ENCODE results near the gene CMBL.

GRCh38 chr5:10330511-10331230 lies 23.0 kb upstream of the CMBL start:
- TF ChIP-seq CTCF (IDR thresholded peaks at IDR 0.05) (no peak), EZH2 (IDR thresholded peaks at IDR 0.05) (no peak)

Data from neural progenitor cell (in vitro differentiated cells).